Gastrocnemius medialis (tissue), 4 donors: ENCODE measurements around the gene TRAF1.

Experiments used
- CTCF ChIP-seq, 5 experiments: fragments of 450-650 bp in 3 of 5; fragments of 200-600 bp in 2 of 5; sonication (generic) in 2 of 5; IDR thresholded peaks in 4 of 5; conservative IDR thresholded peaks in 1 of 5; 1 replicate in 4 of 5; 2 replicates in 1 of 5; pipeline ENCODE4 v1.5.1; 2016 to 2019; ENCODE audit warnings: antibody characterized with exemption in 5 of 5, mild to moderate bottlenecking in 3 of 5, moderate library complexity in 3 of 5
- POLR2A ChIP-seq, 2 donors: fragments of 450-650 bp; IDR thresholded peaks; one replicate each; pipeline ENCODE4 v1.6.1; 2017; ENCODE audit warnings: antibody characterized with exemption in 2 of 2, mild to moderate bottlenecking in 2 of 2, moderate library complexity in 2 of 2

DNA sequence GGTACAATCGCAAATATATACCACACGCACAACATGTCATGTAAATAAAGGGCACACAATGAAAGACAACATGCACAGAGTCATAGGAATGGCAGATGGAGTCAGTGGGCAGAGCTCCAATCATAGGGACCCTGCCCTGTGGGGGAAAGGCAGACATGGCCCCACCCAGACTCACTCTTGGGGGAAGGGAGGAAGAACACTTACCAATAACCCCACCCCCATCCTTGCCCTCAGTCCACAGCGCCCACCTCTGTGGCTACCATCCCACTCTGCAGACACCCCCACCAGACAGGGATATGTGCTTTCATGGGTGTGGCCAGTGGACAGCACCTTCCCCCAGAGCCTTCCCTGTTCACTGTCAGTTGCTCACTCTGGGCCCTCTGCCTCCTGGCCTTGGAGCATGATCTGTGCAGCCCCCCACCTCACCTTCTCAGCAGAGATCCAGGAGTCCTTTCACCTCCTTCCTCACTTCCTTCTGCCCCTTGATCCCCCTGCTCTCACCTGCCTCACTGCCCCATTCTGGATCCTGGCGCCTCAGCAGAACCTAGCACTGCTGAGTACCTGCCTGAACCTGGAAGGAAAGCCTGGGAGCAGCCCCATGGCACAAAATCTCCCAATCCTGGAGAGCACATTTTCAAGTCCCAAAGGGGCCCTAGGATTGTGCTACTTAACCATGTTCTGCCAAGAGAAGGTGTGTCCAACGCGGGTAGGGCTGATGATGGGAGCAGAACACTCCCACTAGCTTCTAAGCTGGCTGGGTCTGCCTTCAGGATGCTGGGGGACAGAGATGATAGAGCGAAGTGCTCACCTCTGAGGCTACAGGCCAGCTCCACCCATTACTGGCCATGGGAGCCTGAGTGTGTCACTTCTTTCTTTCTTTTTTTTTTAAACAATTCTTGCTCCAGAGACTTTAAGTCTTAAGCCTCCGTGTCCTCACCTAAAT lies 48.1 kb downstream of the TRAF1 start:
- TF ChIP-seq CTCF (IDR thresholded peaks at IDR 0.05 in 4 of 5, conservative IDR thresholded peaks at IDR 0.05 in 1 of 5) (no peak), POLR2A (IDR thresholded peaks at IDR 0.05) (no peak)
